ENCODE results near the gene PBX4. TPM values are rescaled to one million over a fixed set of nuclear protein-coding genes. Genes with fewer than 3 reads are reported as not detected.

The PBX4 gene
- total RNA-seq, 1 experiment from 2014 or later = 11.6 TPM

Other genes with a start within 250 kb of the PBX4 start
- 130 TPM for gene GATAD2A, start 213.0 kb downstream of the PBX4 start, total RNA-seq (2021; ENCODE audit: unreplicated experiment)
- 4.1 TPM for gene TSSK6, start 103.1 kb downstream of the PBX4 start, total RNA-seq (2021; ENCODE audit: unreplicated experiment)
- gene NDUFA13, start 102.5 kb downstream of the PBX4 start, total RNA-seq (2021; ENCODE audit: unreplicated experiment) = 339 TPM
- gene YJEFN3, start 89.8 kb downstream of the PBX4 start, total RNA-seq (2021; ENCODE audit: unreplicated experiment) = 25.3 TPM
- 13.1 TPM for gene CILP2, start 80.4 kb downstream of the PBX4 start, total RNA-seq (2021; ENCODE audit: unreplicated experiment)
- gene LPAR2, start 9.5 kb upstream of the PBX4 start, total RNA-seq (2021; ENCODE audit: unreplicated experiment) = 28.2 TPM
- gene GMIP, start 25.0 kb upstream of the PBX4 start, total RNA-seq (2021; ENCODE audit: unreplicated experiment) = 16.3 TPM
- gene ATP13A1, start 45.0 kb upstream of the PBX4 start, total RNA-seq (2021; ENCODE audit: unreplicated experiment) = 73.7 TPM
- gene ZNF101, start 50.2 kb upstream of the PBX4 start, total RNA-seq (2021; ENCODE audit: unreplicated experiment) = 12.8 TPM
- 4.8 TPM for gene ZNF14, start 114.4 kb upstream of the PBX4 start, total RNA-seq (2021; ENCODE audit: unreplicated experiment)
- 0.42 TPM for gene ZNF506, start 203.1 kb upstream of the PBX4 start, total RNA-seq (2021; ENCODE audit: unreplicated experiment)
- not detected for gene ZNF253, start 247.2 kb upstream of the PBX4 start, total RNA-seq (2021; ENCODE audit: unreplicated experiment)